ENCODE results near the gene CNTN4. TPM values are rescaled to one million over a fixed set of nuclear protein-coding genes. Genes with fewer than 3 reads are reported as not detected.

Gene CNTN4
- total RNA-seq, 1 experiment from 2014 or later, result 1.8 TPM

- in situ Hi-C loops (cut with HindIII; ENCODE audit: low pct_unique_long_range_greater_than_20kb, low sequenced_read_pairs), result no loop called here
- peak; percentile 23 for DNase-seq (ENCODE audit: low read depth)
These were observed 256.0 kb downstream of the CNTN4 start for GRCh38 chr3:2354702-2355101.

DNA sequence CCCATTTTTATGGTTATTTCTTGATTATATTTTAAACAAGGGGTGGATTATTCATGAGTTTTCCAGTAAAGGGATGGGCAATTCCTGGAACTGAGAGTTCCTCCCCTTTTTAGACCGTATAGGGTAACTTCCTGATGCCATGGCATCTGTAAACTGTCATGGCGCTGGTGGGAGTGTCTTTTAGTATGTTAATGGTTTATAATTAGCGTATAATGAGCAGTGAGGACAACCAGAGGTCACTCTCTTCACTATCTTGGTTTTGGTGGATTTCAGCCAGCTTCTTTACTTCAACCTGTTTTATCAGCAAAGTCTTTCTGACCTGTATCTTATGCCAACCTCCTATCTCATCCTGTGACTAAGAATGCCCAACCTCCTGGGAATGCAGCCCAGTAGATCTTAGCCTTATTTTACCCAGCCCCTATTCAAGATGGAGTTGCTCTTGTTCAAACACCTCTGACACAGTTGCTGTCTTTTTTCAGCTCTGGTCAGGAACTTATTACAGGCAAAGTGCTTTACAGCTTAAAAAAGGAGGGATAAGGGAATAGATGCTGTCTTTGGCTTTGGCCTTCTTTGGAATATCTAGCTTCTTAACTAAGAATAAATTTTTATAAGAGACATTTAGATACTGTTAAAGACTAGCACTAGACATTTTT is 257.8 kb downstream of the CNTN4 start:
- no peak for DNase-seq (ENCODE audit: low read depth)
- in situ Hi-C loops (cut with HindIII; ENCODE audit: low pct_unique_long_range_greater_than_20kb, low sequenced_read_pairs), result no loop called here

DNA sequence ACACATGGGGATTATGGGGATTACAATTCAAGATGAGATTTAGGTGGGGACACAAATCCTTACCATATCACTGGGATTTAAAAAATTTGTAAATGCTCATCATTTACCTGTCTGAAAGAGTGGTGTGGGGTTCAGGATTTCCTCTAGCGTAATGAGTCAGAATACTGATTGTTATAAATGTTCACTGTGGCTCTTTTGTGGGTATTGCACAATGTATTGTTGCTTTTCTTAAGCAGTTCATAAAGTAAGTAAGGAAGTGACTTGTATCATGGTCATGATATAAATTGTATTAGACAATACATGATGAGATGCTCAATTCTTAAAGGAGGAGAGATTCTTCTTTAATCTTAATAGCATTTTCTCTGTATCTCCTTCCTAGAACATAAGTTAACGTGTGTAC is 262.1 kb downstream of the CNTN4 start:
- in situ Hi-C loops (cut with HindIII; ENCODE audit: low pct_unique_long_range_greater_than_20kb, low sequenced_read_pairs), result no loop called here

DNA sequence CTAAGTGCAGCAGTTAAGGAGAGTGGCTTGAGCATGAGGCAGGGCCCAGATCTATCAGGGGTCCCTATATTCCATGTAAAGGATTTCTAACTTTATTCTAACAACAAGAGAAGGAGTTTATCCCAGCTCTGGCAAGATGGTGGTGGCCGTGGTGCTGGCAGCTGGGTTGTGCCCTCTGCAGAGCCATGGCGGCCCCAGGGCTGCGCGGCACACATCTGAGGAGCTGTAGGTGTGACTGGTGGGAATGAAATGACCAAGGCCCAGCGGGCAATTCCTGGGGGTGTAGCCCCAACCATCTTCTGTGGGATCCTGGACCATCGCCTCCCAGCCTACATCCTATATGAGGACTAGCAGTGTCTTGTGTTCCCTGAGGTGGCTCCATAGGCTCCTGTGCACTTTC is 263.5 kb downstream of the CNTN4 start:
- no peak for DNase-seq (ENCODE audit: low read depth)
- in situ Hi-C loops (cut with HindIII; ENCODE audit: low pct_unique_long_range_greater_than_20kb, low sequenced_read_pairs), result no loop called here

More for the DNA sequence above, 262.1 kb downstream of the CNTN4 start:
- DNase-seq (ENCODE audit: low read depth), result no peak

- in situ Hi-C loops (cut with HindIII; ENCODE audit: low pct_unique_long_range_greater_than_20kb, low sequenced_read_pairs), result no loop called here
- DNase-seq (ENCODE audit: low read depth), result no peak
These were observed 265.2 kb downstream of the CNTN4 start for GRCh38 chr3:2363854-2364253.

DNA sequence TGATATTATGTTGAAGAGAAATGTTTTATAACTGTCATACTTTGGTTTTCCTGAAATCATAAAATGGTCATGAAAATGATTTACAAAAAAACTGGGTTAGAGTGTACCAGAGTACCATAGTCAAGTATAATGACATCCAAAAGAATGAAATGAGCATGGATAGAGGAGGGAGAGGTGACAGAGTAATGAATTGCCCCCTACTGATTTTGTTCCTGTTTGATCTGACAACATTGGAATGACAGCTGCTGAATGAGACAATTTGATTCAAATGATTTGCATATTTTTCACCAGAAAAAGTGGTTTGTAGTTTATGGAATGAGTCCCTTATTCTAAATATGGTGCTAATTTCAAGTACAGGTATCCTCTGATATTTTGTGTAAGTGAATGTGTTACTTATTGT is 271.7 kb downstream of the CNTN4 start:
- DNase-seq (ENCODE audit: low read depth), result no peak
- in situ Hi-C loops (cut with HindIII; ENCODE audit: low pct_unique_long_range_greater_than_20kb, low sequenced_read_pairs), result no loop called here

- no peak for DNase-seq (ENCODE audit: low read depth)
- in situ Hi-C loops (cut with HindIII; ENCODE audit: low pct_unique_long_range_greater_than_20kb, low sequenced_read_pairs), result no loop called here
These were observed 273.6 kb downstream of the CNTN4 start for GRCh38 chr3:2372306-2372705.

- no peak for DNase-seq (ENCODE audit: low read depth)
- in situ Hi-C loops (cut with HindIII; ENCODE audit: low pct_unique_long_range_greater_than_20kb, low sequenced_read_pairs), result no loop called here
These were observed 276.7 kb downstream of the CNTN4 start for GRCh38 chr3:2375376-2375775.

DNA sequence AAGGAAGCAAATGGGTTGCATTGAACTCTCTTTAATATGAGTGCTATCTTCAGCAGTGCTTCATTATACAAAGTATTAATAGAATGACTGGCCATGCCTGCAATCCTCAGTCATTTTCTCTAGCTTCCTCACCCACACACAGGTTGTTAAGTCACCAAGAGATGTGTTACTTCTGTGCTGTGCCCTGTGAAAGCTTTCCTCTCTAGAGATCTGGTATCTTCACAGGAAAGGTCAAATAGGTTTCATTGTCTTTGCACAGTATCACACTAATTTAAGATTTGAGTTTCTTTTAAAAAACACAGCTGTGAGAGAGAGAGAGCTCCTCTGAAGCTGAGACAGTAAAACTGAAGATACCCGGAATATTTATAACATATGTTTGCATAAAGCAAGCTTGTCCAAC is 278.6 kb downstream of the CNTN4 start:
- in situ Hi-C loops (cut with HindIII; ENCODE audit: low pct_unique_long_range_greater_than_20kb, low sequenced_read_pairs), result no loop called here
- no peak for DNase-seq (ENCODE audit: low read depth)

DNA sequence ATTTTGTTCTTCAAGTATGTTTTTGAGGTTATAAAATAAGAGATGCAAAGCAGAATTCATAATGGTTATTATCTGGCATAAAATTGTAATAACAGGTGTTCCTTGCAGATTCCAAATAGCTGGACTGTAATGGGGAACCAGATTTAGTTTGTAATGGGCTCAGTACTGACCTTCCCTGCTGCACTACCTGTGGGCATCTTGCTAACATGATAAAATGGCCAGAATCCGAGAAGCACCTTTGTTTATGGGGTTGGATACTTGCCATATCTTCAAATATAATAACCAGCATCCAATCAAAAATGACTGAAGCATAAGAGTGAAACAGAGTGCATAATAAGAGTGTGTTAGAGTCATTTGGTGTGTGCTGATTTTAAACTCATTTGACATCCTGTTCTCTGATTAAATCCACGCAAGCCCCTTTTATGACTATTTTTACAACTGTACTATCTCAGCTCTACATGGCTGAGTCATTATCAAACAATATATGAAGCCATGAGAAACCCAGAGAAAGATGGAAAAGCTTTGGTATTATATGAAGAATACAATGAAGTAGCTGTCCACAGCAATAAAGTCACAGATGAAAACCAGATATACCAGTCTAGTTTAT is 292.4 kb downstream of the CNTN4 start:
- in situ Hi-C loops (cut with HindIII; ENCODE audit: low pct_unique_long_range_greater_than_20kb, low sequenced_read_pairs), result no loop called here
- DNase-seq (ENCODE audit: low read depth), result no peak

DNA sequence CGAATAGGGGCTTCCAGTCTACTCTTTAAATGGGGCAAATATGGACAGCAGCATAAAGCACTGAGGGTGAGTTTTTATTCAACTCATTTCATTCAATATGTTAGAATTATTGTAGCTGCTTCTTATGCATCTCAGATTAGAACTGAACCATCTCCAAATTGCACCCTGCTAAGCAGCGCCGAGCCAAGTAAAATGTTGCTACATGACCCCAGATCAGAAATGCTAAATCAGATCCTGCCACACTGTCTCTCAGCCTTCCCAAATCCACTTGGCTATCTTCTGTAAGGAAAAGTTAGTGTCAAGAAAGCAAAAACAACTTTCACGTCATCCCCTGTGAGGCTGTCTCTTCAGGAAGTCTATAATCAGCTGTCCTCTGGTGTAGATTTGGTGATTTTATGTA is 293.2 kb downstream of the CNTN4 start:
- in situ Hi-C loops (cut with HindIII; ENCODE audit: low pct_unique_long_range_greater_than_20kb, low sequenced_read_pairs), result no loop called here
- no peak for DNase-seq (ENCODE audit: low read depth)

DNA sequence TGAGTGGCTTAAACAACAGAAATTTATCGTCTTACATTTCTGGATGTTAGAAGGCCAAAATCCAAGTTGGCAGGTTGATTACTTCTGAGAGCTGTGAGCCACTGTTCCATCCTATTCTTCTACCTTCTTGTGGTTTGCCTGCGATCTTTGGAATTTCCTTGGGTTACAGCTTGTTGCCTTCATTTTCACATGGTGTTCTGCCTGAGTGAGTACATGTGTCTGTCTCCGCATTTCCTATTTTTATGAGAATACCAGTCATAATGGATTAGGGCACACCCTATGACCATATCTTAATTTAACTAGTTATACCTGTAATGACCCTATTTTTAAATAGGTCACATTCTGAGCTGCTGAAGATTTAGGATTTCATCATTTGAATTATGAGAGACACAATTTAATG is 294.3 kb downstream of the CNTN4 start:
- peak; percentile 70 for DNase-seq (ENCODE audit: low read depth)
- in situ Hi-C loops (cut with HindIII; ENCODE audit: low pct_unique_long_range_greater_than_20kb, low sequenced_read_pairs), result no loop called here

DNA sequence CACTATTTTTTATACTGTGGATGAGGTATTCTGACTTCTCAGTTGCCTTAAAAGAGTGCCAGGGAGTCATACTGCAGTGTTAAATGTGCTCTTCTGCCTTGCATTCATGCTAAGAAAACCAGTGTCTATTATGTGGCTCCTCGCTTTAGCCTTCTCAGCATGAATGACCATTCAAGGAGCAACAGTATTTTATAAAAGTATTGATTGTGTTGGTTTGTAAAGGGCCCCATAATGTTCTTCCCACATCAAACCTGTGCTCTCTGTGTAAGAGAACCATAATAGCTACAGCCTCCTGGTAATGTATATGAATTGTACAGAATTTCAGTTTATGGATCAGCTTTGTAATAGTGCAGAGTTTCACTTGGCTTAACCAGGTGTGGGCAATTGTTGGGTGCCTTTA is 316.4 kb downstream of the CNTN4 start:
- DNase-seq (ENCODE audit: low read depth), result no peak
- in situ Hi-C loops (cut with HindIII; ENCODE audit: low pct_unique_long_range_greater_than_20kb, low sequenced_read_pairs), result no loop called here

GRCh38 chr3:2420919-2421318 is 322.3 kb downstream of the CNTN4 start:
- no peak for DNase-seq (ENCODE audit: low read depth)
- in situ Hi-C loops (cut with HindIII; ENCODE audit: low pct_unique_long_range_greater_than_20kb, low sequenced_read_pairs), result no loop called here

- in situ Hi-C loops (cut with HindIII; ENCODE audit: low pct_unique_long_range_greater_than_20kb, low sequenced_read_pairs), result no loop called here
These were observed 324.5 kb downstream of the CNTN4 start for GRCh38 chr3:2423143-2423542.

GRCh38 chr3:2441558-2441957 is 342.9 kb downstream of the CNTN4 start:
- no peak for DNase-seq (ENCODE audit: low read depth)
- in situ Hi-C loops (cut with HindIII; ENCODE audit: low pct_unique_long_range_greater_than_20kb, low sequenced_read_pairs), result no loop called here

More at GRCh38 chr3:2423143-2423542, 324.5 kb downstream of the CNTN4 start:
- DNase-seq (ENCODE audit: low read depth), result peak; percentile 30

GRCh38 chr3:2446146-2446545 is 347.5 kb downstream of the CNTN4 start:
- in situ Hi-C loops (cut with HindIII; ENCODE audit: low pct_unique_long_range_greater_than_20kb, low sequenced_read_pairs), result no loop called here
- no peak for DNase-seq (ENCODE audit: low read depth)

- DNase-seq (ENCODE audit: low read depth), result no peak
- in situ Hi-C loops (cut with HindIII; ENCODE audit: low pct_unique_long_range_greater_than_20kb, low sequenced_read_pairs), result no loop called here
These were observed 353.6 kb downstream of the CNTN4 start for GRCh38 chr3:2452249-2452648.

DNA sequence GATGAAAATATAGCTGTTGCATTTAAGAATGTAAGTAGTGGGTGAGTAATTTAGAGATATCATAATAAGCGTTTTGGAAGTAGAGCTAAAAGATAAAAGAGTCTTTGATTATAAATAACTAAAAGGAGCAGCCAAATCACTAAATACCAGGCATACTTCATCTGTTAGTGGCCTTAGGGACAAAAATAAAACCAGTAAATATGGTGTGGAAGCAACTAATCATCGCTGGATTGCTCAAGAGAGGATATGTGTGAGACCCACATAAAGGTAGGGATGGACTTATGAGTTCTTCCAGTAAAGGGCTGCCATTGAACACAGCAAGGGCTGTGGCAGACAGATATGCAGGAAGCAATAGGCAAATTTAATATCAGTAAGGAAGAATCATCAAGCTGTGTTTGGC is 356.2 kb downstream of the CNTN4 start:
- in situ Hi-C loops (cut with HindIII; ENCODE audit: low pct_unique_long_range_greater_than_20kb, low sequenced_read_pairs), result no loop called here
- DNase-seq (ENCODE audit: low read depth), result no peak

DNA sequence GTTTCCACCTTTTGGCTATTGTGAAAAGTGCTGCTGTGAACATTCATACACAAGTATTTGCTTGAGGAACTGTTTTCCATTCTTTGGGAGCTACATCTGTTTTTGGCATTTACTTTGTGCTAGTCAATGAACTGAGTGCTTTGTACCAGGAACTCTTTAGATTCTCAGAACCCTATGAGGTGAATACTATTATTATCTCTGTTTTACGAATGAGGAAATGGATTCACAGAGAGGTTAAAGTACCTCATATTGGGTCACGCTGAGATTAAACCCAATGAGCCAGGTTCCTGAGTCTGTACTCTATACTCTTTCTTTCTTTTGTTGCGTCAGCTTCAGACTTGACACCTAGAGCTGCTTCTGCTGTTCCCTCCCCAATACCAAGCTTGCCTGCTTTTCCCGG is 358.1 kb downstream of the CNTN4 start:
- DNase-seq (ENCODE audit: low read depth), result no peak
- in situ Hi-C loops (cut with HindIII; ENCODE audit: low pct_unique_long_range_greater_than_20kb, low sequenced_read_pairs), result no loop called here

Data from Caki2 (cell line).